Neuron (in vitro differentiated cells): ENCODE results near the gene MPV17L2.

Source experiments
- H2AFZ ChIP-seq: one replicate; pipeline ENCODE4 v1.6.1; 2013; ENCODE audit warnings: low read depth, mild to moderate bottlenecking, inconsistent platforms, low read length, moderate library complexity
- H3K27me3 ChIP-seq: one replicate; pipeline ENCODE4 v1.6.1; 2013; ENCODE audit warnings: low read length; ENCODE audit not compliant: insufficient read depth
- H3K36me3 ChIP-seq: one replicate; pipeline ENCODE4 v1.6.1; 2013; ENCODE audit warnings: low read length; ENCODE audit not compliant: insufficient read depth
- H3K4me1 ChIP-seq: one replicate; pipeline ENCODE4 v1.6.1; 2013; ENCODE audit warnings: low read length; ENCODE audit not compliant: insufficient read depth
- H3K4me3 ChIP-seq: 2 replicates; pipeline ENCODE4 v1.5.1; 2013; ENCODE audit warnings: mild to moderate bottlenecking, low read length, moderate library complexity
- H3K9me3 ChIP-seq: one replicate; pipeline ENCODE4 v1.6.1; 2013; ENCODE audit warnings: low read length

Gene MPV17L2

DNA sequence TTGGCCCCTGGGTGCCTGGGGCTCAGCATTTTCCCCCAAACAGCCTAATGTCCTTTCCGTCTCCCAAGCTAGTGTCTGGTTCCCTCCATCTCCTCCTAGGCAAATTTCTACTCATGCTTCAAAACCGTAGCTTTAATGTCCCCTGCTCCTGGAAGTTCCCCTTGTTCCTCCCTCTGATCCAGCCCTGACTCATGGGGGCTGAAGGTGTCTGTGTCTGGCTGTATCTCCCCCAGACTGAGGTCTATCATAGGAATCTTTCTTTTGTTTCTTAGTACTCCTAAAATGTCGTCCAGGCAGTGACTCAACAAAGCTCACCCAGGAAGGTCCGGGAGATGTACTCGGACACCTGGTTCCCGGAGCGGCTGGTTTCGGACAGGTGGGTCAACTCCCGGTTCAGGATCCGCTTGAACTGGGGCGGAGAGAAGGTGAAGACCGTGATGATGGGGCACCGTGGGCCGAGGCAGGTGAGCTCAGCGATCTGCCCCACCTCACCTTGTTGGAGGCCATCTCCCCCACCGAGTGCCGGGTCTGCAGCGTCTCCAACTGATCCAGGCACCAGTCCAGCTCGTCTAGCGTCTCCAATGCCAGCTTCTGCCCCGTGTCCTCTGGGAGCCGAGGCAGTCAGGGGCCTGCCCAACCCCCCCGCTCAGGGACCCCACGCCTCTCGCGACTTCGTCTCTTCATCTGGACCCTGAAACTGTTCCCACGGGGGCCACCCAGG is 27.1 kb downstream of the MPV17L2 start:
- no peaks in the 10 kb centered on the region for H3K9me3 ChIP-seq
- peaks cover 5% of the 10 kb centered on the region for H3K4me1 ChIP-seq
- H3K36me3 ChIP-seq, result no peaks in the 10 kb centered on the region
- peaks cover 32% of the 10 kb centered on the region for H3K27me3 ChIP-seq
- no peak overlapping the region for H3K4me3 ChIP-seq
- no peak overlapping the region for H2AFZ ChIP-seq

DNA sequence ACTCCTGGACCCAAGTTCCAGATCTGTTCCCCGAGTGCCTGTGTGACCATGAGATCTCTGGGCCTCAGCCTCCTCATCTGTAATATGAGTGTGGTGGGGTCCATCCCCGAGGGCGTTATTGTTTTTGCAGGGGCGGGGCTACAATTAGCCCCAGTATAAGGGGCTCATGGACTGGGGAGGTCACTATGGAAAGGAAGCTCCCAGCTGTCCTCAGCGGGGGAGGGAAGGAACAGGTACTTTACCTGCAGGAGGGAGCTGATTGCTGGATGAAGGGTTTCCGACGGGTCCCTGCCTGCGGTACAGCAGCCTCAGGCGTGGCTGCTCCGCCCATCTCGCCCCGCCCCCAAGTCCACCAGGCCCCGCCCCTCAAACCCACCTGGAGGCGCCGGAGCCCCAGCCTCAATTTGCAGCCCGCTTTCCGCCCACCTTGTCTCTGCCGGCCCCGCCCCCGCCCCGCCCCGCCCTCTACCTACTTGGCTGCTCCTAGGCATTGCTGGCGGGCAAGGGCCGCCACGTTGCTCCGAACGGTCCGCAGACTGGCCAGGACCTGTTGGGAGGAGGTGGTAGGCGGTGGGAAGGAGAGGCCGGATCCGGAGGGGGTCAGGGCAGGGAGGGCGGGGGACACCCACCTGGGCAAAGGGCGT is 27.7 kb downstream of the MPV17L2 start:
- H2AFZ ChIP-seq, result no peak overlapping the region
- peaks cover 7% of the 10 kb centered on the region for H3K4me1 ChIP-seq
- peaks cover 38% of the 10 kb centered on the region for H3K27me3 ChIP-seq
- no peaks in the 10 kb centered on the region for H3K9me3 ChIP-seq
- H3K36me3 ChIP-seq, result no peaks in the 10 kb centered on the region
- H3K4me3 ChIP-seq, result no peak overlapping the region

DNA sequence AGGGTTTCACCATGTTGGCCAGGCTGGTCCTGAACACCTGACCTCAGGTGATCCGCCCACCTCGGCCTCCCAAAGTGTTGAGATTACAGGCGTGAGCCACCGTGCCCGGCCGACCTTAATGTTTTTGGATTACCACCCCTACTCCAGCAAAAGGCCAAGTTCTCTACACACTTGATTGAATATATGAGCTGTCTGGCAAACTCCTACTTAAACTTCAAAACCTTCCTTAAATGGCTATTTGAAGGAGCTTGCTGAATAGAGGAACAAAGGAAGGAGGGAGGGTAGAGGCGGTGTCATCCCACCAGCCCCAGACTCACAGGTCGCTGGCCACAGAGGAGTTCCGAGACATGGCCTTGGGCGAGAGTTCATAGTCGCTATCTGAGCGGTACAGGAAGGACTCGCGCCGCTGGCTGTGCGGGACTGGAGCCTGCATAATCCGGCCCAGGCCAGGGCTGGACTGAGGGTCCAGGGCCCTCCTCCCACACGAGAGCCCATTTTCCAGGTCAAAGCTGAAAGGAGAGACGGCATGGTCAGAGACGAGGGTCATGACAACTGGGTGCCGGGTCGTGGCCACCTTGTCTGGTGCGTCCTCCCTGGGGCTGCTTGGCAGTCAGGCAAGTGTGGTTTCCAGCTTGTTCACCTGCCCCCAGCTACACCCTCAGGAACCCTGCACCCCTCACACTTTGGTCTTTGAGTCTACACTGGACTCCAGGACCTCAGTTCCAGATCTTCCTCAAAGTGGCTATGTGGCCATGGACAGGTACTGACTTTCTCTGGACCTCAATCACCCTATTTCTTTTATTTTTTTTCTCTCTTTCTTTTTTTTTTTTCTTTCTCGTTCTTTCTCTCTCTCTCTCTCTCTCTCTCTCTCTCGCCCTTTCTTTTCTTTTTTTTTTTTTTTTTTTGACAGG is 29.1 kb downstream of the MPV17L2 start:
- Histone ChIP-seq H3K27me3 (peaks cover 42% of the 10 kb centered on the region), H3K36me3 (no peaks in the 10 kb centered on the region), H2AFZ (no peak overlapping the region), H3K4me3 (no peak overlapping the region), H3K9me3 (no peaks in the 10 kb centered on the region), H3K4me1 (peaks cover 10% of the 10 kb centered on the region)

- no peaks in the 10 kb centered on the region for H3K36me3 ChIP-seq
- H3K27me3 ChIP-seq, result peaks cover 36% of the 10 kb centered on the region
- peaks cover 10% of the 10 kb centered on the region for H3K4me1 ChIP-seq
- peak overlapping the region; percentile 71 for H2AFZ ChIP-seq
- no peaks in the 10 kb centered on the region for H3K9me3 ChIP-seq
- H3K4me3 ChIP-seq, result peak overlapping the region; percentile 50
Observed at GRCh38 chr19:18223860-18224524, 31.0 kb downstream of the MPV17L2 start.

DNA sequence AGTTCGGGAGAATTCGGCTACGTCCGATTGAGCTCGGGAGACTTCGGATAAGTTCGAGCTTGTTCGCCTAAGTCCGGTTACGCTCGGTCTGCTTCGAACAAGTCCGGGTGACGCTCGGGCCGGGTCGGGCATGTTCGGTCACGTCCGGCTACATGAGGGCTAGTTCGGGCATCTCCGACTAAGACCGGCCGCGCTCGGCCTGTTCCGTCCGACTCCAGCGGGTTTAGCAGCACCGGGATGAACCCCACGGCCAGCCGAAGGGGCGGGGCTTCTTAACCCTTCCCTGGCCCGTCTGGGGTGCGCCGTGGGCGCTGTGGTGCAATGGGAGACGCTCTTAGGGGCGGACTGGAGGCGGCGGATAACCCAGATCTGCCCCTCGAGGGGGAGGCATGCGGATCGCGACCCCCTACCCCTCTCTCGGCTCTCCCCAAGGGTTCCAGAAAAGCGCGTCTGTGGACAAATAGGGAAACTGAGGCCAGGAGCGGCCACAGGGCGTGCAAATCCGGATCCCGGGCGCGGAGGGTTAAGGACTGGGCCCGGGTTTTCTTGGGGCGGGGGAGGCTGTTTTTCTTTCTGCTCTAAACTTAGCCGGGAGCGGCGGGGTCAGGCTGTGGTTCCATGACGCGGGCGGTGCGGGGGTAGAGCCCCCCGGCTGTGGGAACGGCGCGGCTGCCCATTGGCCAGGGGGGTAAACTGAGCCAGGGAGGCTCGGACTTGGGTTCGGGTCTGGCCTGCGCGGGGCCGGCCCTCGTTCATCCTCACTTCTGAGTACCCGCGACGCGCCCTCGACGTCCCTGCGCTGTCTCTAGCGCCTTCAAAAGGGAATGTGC is 31.7 kb downstream of the MPV17L2 start:
- peak overlapping the region; percentile 50 for H3K4me3 ChIP-seq
- peak overlapping the region; percentile 71 for H2AFZ ChIP-seq
- H3K9me3 ChIP-seq, result no peaks in the 10 kb centered on the region
- H3K27me3 ChIP-seq, result peaks cover 28% of the 10 kb centered on the region
- peaks cover 10% of the 10 kb centered on the region for H3K4me1 ChIP-seq
- no peaks in the 10 kb centered on the region for H3K36me3 ChIP-seq

- Histone ChIP-seq H3K4me3 (no peak overlapping the region), H3K27me3 (peaks cover 22% of the 10 kb centered on the region), H3K9me3 (no peaks in the 10 kb centered on the region), H2AFZ (no peak overlapping the region), H3K36me3 (no peaks in the 10 kb centered on the region), H3K4me1 (peaks cover 10% of the 10 kb centered on the region)
Observed at GRCh38 chr19:18225355-18225701, 32.3 kb downstream of the MPV17L2 start.

GRCh38 chr19:18225702-18226468 is 32.9 kb downstream of the MPV17L2 start, which contains the start of gene PDE4C:
Gene PDE4C, minus strand, starts transcription at chr19:18226438. Its CDS starts 23 bp downstream, at chr19:18226415.
- H3K4me3 ChIP-seq, result no peak within 1 kb of the TSS
- H3K4me1 ChIP-seq, result peaks cover 10% of the 10 kb centered on the region
- no peaks in the 10 kb centered on the region for H3K9me3 ChIP-seq
- H3K36me3 ChIP-seq, result no peaks in the 10 kb centered on the region
- H3K27me3 ChIP-seq, result peaks cover 18% of the 10 kb centered on the region
- H2AFZ ChIP-seq, result no peak within 1 kb of the TSS

GRCh38 chr19:18226956-18227780 is 34.1 kb downstream of the MPV17L2 start:
- Histone ChIP-seq H2AFZ (no peak overlapping the region), H3K27me3 (peaks cover 14% of the 10 kb centered on the region), H3K4me1 (peaks cover 11% of the 10 kb centered on the region), H3K36me3 (no peaks in the 10 kb centered on the region), H3K9me3 (no peaks in the 10 kb centered on the region), H3K4me3 (no peak overlapping the region)

- Histone ChIP-seq H3K36me3 (no peaks in the 10 kb centered on the region), H3K4me3 (no peak overlapping the region), H3K4me1 (peaks cover 16% of the 10 kb centered on the region), H2AFZ (no peak overlapping the region), H3K9me3 (no peaks in the 10 kb centered on the region), H3K27me3 (peaks cover 14% of the 10 kb centered on the region)
Observed at GRCh38 chr19:18227781-18228271, 34.8 kb downstream of the MPV17L2 start.

DNA sequence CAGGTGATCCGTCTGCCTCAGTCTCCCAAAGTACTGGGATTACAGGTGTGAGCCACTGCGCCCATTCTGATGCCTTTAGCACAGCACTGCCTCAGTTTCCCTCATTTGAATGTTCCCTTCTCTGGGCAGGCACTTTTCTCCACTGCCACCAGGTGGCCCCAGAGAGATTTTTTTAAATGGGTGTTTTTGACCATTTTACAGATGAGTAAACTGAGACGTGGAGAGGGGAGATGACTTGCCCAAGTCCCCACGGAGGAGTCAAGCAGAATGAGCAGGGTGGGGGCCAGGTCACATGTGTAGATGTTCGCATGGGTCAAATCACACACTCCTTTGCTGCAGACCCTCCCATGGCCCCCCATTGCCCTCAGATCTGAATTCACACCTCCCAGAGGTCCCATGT is 36.5 kb downstream of the MPV17L2 start:
- Histone ChIP-seq H3K27me3 (peaks cover 14% of the 10 kb centered on the region), H3K36me3 (no peaks in the 10 kb centered on the region), H3K4me1 (peaks cover 16% of the 10 kb centered on the region), H2AFZ (no peak overlapping the region), H3K4me3 (no peak overlapping the region), H3K9me3 (no peaks in the 10 kb centered on the region)

DNA sequence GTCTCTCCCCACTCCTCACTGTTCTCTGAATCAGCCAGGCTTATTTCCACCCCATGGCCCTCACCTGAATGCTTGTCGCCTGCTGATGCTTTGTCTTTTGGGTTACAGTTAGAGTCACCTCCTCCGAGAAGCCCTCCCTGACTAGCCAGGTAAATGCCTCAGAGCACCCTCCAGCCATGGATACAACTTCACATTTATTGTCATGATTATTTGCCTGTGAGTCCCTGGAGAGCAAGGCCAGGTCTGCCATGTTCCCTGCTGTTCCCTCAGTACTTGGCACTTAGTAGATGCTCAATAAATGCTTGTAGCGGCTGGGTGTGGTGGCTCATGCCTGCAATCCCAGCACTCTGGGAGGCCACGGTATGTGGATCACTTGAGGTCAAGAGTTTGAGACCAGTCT is 36.9 kb downstream of the MPV17L2 start:
- Histone ChIP-seq H3K27me3 (peaks cover 12% of the 10 kb centered on the region), H3K36me3 (no peaks in the 10 kb centered on the region), H3K4me3 (no peak overlapping the region), H2AFZ (no peak overlapping the region), H3K9me3 (no peaks in the 10 kb centered on the region), H3K4me1 (peaks cover 12% of the 10 kb centered on the region)
